H1 (cell line): ENCODE measurements around the gene SLC22A15. TPM values are rescaled to one million over a fixed set of nuclear protein-coding genes. Genes with fewer than 3 reads are reported as not detected.

Experiments
- CTCF ChIA-PET: fragments of 300-600 bp; sonication (Branson Sonifier 250); formaldehyde crosslinking; loops from one replicate; lab custom pipeline; 2021; ENCODE audit not compliant: partially characterized antibody; lab: Charles Lee
- POLR2A ChIA-PET: fragments of 300-600 bp; sonication (Branson Sonifier 250); formaldehyde crosslinking; loops from one replicate; lab custom pipeline; 2021; ENCODE audit warnings: inconsistent platforms; ENCODE audit not compliant: partially characterized antibody; lab: Charles Lee
- DNase-seq, 2 experiments: peaks; one replicate each; pipeline versions ENCODE4 v3.0.0 to v3.0.0-alpha.2; 2010 to 2022; ENCODE audit warnings: low spot score in 2 of 2, low read depth in 1 of 2, mixed read lengths in 1 of 2
- FAIRE-seq: peaks from 2 replicates; lab custom pipeline; 2011; peaks lifted over from hg19 to GRCh38; lab: Jason Lieb, UNC
- H2AFZ ChIP-seq: 2 replicates; pipeline ENCODE4 v1.8.1; 2012; ENCODE audit warnings: low read length, inconsistent platforms
- H2AK5ac ChIP-seq: 2 replicates; pipeline ENCODE4 v1.6.1; 2013; ENCODE audit warnings: low read depth, low read length
- H2BK120ac ChIP-seq: replicated peaks from 2 replicates; pipeline ENCODE3; 2013; ENCODE audit warnings: low read depth, low read length, inconsistent platforms
- H2BK12ac ChIP-seq: 2 replicates; pipeline ENCODE4 v1.6.1; 2013; ENCODE audit warnings: low read depth, low read length
- H2BK15ac ChIP-seq: 2 replicates; pipeline ENCODE4 v1.6.1; 2013; ENCODE audit warnings: low read length
- H2BK20ac ChIP-seq: 2 replicates; pipeline ENCODE4 v1.6.1; 2013; ENCODE audit warnings: low read length
- H2BK5ac ChIP-seq: 2 replicates; pipeline ENCODE4 v1.6.1; 2013; ENCODE audit warnings: low read depth, low read length
- H3K14ac ChIP-seq: 2 replicates; pipeline ENCODE4 v1.6.1; 2013; ENCODE audit warnings: inconsistent platforms; ENCODE audit not compliant: insufficient read length
- H3K18ac ChIP-seq: 2 replicates; pipeline ENCODE4 v1.6.1; 2013; ENCODE audit warnings: low read length; ENCODE audit errors: extremely low read depth
- H3K23ac ChIP-seq: 2 replicates; pipeline ENCODE4 v1.6.1; 2013; ENCODE audit warnings: inconsistent platforms; ENCODE audit not compliant: insufficient read length
- H3K23me2 ChIP-seq: 2 replicates; pipeline ENCODE4 v1.6.1; 2013; ENCODE audit warnings: low read depth, low read length
- H3K27ac ChIP-seq: 2 replicates; pipeline ENCODE4 v1.6.1; 2011; ENCODE audit warnings: low read depth, low read length, inconsistent platforms
- H3K27me3 ChIP-seq, 4 experiments: replicated peaks in 1 of 4; 1 replicate in 1 of 4; 2 replicates in 3 of 4; pipeline versions ENCODE4 v1.6.1 to v1.8.1; 2011 to 2013; ENCODE audit warnings: low read length in 3 of 4, mild to moderate bottlenecking in 3 of 4, inconsistent platforms in 2 of 4, mixed read lengths in 2 of 4, moderate library complexity in 1 of 4; ENCODE audit not compliant: control insufficient read depth in 3 of 4, insufficient read depth in 3 of 4; ENCODE audit errors: extremely low read depth in 1 of 4
- H3K36me3 ChIP-seq, 4 experiments: 2 replicates each; pipeline versions ENCODE4 v1.6.1 to v1.8.1; 2011 to 2013; ENCODE audit warnings: mild to moderate bottlenecking in 4 of 4, low read length in 3 of 4, moderate library complexity in 2 of 4, control low read depth in 1 of 4, inconsistent platforms in 1 of 4; ENCODE audit not compliant: insufficient read depth in 4 of 4, control insufficient read depth in 2 of 4
- H3K4ac ChIP-seq: replicated peaks from 2 replicates; pipeline ENCODE3; 2013; ENCODE audit warnings: low read length, low read depth, mixed read lengths, inconsistent platforms; ENCODE audit not compliant: insufficient read length
- H3K4me1 ChIP-seq, 4 experiments: replicated peaks in 1 of 4; 1 replicate in 1 of 4; 2 replicates in 3 of 4; pipeline versions ENCODE4 v1.6.1 to v1.8.1; 2011 to 2013; ENCODE audit warnings: low read length in 3 of 4, inconsistent platforms in 2 of 4, mixed read lengths in 1 of 4; ENCODE audit not compliant: insufficient read depth in 4 of 4, control insufficient read depth in 3 of 4
- H3K4me2 ChIP-seq, 2 experiments: 2 replicates each; pipeline versions ENCODE4 v1.6.1 to v1.8.1; 2011 to 2013; ENCODE audit warnings: low read depth in 2 of 2, low read length in 2 of 2, control low read depth in 1 of 2, inconsistent platforms in 1 of 2, mild to moderate bottlenecking in 1 of 2; ENCODE audit not compliant: insufficient read depth in 1 of 2
- H3K4me3 ChIP-seq, 4 experiments: fragments of 200-600, 300-600 bp in 1 of 4; sonication (generic), shearing (Covaris generic), sonication (Bioruptor Twin) in 1 of 4; 2 replicates each; pipeline versions ENCODE4 v1.5.1 to v1.8.1; 2011 to 2016; ENCODE audit warnings: low read length in 4 of 4, low read depth in 3 of 4, control low read depth in 2 of 4, inconsistent platforms in 2 of 4, mild to moderate bottlenecking in 2 of 4, mixed read lengths in 1 of 4, moderate library complexity in 1 of 4; ENCODE audit not compliant: insufficient read depth in 2 of 4; ENCODE audit errors: extremely low read depth in 1 of 4
- H3K56ac ChIP-seq: replicated peaks from 2 replicates; pipeline ENCODE3; 2013; ENCODE audit warnings: low read depth, mild to moderate bottlenecking, mixed read lengths, low read length, inconsistent platforms; ENCODE audit not compliant: insufficient read length
- H3K79me1 ChIP-seq: 2 replicates; pipeline ENCODE4 v1.6.1; 2013; ENCODE audit warnings: low read depth, low read length, control low read depth
- H3K79me2 ChIP-seq, 2 experiments: 2 replicates each; pipeline versions ENCODE4 v1.6.1 to v1.8.1; 2012 to 2013; ENCODE audit warnings: low read length in 2 of 2, mild to moderate bottlenecking in 2 of 2, inconsistent platforms in 1 of 2; ENCODE audit not compliant: insufficient read depth in 2 of 2, control insufficient read depth in 1 of 2
- H3K9ac ChIP-seq, 4 experiments: replicated peaks in 1 of 4; 1 replicate in 1 of 4; 2 replicates in 3 of 4; pipeline versions ENCODE4 v1.6.1 to v1.8.1; 2011 to 2013; ENCODE audit warnings: low read depth in 3 of 4, low read length in 3 of 4, control low read depth in 2 of 4, mild to moderate bottlenecking in 2 of 4, moderate library complexity in 2 of 4, inconsistent platforms in 1 of 4; ENCODE audit errors: extremely low read depth in 1 of 4
- H3K9me3 ChIP-seq, 2 experiments: 2 replicates each; pipeline versions ENCODE4 v1.6.1 to v1.8.1; 2012 to 2013; ENCODE audit warnings: mild to moderate bottlenecking in 2 of 2, moderate library complexity in 2 of 2, control low read depth in 1 of 2, inconsistent platforms in 1 of 2, low read depth in 1 of 2, low read length in 1 of 2, mixed read lengths in 1 of 2; ENCODE audit not compliant: insufficient read depth in 2 of 2
- H4K20me1 ChIP-seq, 2 experiments: replicated peaks in 1 of 2; 2 replicates each; pipeline versions ENCODE3 to v1.8.1; 2011 to 2013; ENCODE audit warnings: inconsistent platforms in 2 of 2, low read length in 2 of 2, mild to moderate bottlenecking in 1 of 2; ENCODE audit not compliant: insufficient read depth in 2 of 2, control insufficient read depth in 1 of 2
- H4K5ac ChIP-seq: 2 replicates; pipeline ENCODE4 v1.6.1; 2013; ENCODE audit warnings: low read length, low read depth, mixed read lengths, inconsistent platforms; ENCODE audit not compliant: insufficient read length
- H4K8ac ChIP-seq: 2 replicates; pipeline ENCODE4 v1.8.0; 2013; ENCODE audit warnings: mild to moderate bottlenecking, moderate library complexity, low read length, inconsistent platforms; ENCODE audit not compliant: insufficient read depth; ENCODE audit errors: extremely low read depth
- H4K91ac ChIP-seq: replicated peaks from 2 replicates; pipeline ENCODE3; 2013; ENCODE audit warnings: low read length, mixed read lengths, inconsistent platforms; ENCODE audit not compliant: insufficient read length
- BACH1 ChIP-seq: IDR thresholded peaks from 2 replicates; pipeline ENCODE4 v1.6.1; 2012; ENCODE audit warnings: low read length, improper control_type of control experiment
- HDAC2 ChIP-seq, 2 experiments: fragments of 300-600 bp in 1 of 2; sonication (generic) in 1 of 2; IDR thresholded peaks; 2 replicates each; pipeline ENCODE4 v1.6.1; 2011 to 2012; ENCODE audit warnings: low read depth in 2 of 2, low read length in 2 of 2, mild to moderate bottlenecking in 2 of 2, moderate library complexity in 2 of 2, borderline replicate concordance in 1 of 2, inconsistent platforms in 1 of 2
- RNF2 ChIP-seq: fragments of 200-900, 300-1000 bp; sonication (generic); IDR thresholded peaks from 2 replicates; pipeline ENCODE4 v1.7.1; 2016; ENCODE audit warnings: borderline replicate concordance, low read depth, mild to moderate bottlenecking, antibody characterized with exemption, low read length; ENCODE audit not compliant: poor library complexity, severe bottlenecking; ENCODE audit errors: missing control alignments
- RXRA ChIP-seq: IDR thresholded peaks from 2 replicates; pipeline ENCODE4 v1.6.1; 2011; ENCODE audit warnings: low read depth, mild to moderate bottlenecking, low read length, moderate library complexity; ENCODE audit not compliant: insufficient read depth
- WGBS, 2 experiments: shearing (Covaris generic) in 1 of 2; methylation state at CpG; one replicate each; pipeline versions ENCODE4 v1.1.6 to v1.1.7; 2013 to 2015; ENCODE audit warnings: low lambda C conversion rate in 2 of 2, mixed read lengths in 2 of 2, inconsistent platforms in 1 of 2, low coverage in 1 of 2, missing lambda C conversion rate in 1 of 2; ENCODE audit not compliant: insufficient replicate concordance in 2 of 2, insufficient coverage in 1 of 2, insufficient read length in 1 of 2; ENCODE audit errors: extremely low coverage in 1 of 2, missing lambda C conversion rate in 1 of 2; 5-methylcytosine and 5-hydroxymethylcytosine counted together
- polyA plus RNA-seq, 7 experiments: library from polyadenylated mRNA; depleted of rRNA in 3 of 7; stranded (reverse) in 5 of 7; unstranded in 2 of 7; fragments of >200 nt in 5 of 7; fragments of 200-250 nt in 2 of 7; gene quantifications; 1 replicate in 5 of 7; 2 replicates in 1 of 7; 4 replicates in 1 of 7; pipeline versions ENCODE4 v1.2.1 to v1.2.3, GENCODE V29; 2011 to 2013; ENCODE audit warnings: missing spikeins in 2 of 7, mixed read lengths in 2 of 7
- total RNA-seq: library from RNA; stranded (reverse); fragmentation: NEBNext Ultra II Directional; extraction: Animal tissue kit (Norgen Biotek cat#: 25700); gene quantifications from 2 replicates; pipeline ENCODE4 v1.2.1, GENCODE V29; 2021

SLC22A15 gene
- total and polyA plus RNA-seq, 2 of the 8 experiments (the other 6 are each of a cell fraction or from before 2014, with no cell fraction given) = 3.2 to 3.3 TPM

DNA sequence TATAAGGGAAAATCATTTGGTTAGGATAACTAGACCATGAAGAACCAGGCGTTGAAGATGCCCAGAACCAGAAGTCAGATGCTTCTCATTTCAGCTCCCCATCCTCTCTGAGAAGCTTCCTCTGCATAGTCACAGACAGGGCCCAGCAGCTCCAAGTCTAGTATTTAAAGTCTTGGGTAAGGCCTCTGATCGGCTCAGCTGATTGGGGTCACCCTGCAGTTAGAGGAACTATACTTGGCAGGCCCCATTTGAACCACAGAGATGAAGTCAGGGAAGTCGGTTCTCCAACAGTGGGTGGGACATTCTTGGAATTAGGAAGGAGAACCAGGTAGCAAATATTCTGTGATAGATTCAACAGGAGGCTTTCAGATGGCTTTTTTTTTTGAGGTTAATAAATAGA, 48.3 kb downstream of the SLC22A15 start:
- no peaks in the 10 kb centered on the region for H3K27me3 ChIP-seq
- H3K56ac ChIP-seq = no peak overlapping the region
- no peak overlapping the region for H3K27ac ChIP-seq
- H3K23me2 ChIP-seq = no peaks in the 10 kb centered on the region
- no peak overlapping the region for H4K8ac ChIP-seq
- TF ChIP-seq BACH1 = no peak
- no peak for TF ChIP-seq HDAC2 (IDR thresholded peaks at IDR 0.05; ENCODE audit: borderline replicate concordance in 1 of 2, low read depth in 2 of 2, low read length in 2 of 2)
- no peak for TF ChIP-seq RXRA
- no peak for TF ChIP-seq RNF2
- H3K9ac ChIP-seq = no peak overlapping the region
- peaks cover 0 to 2% (median 0%) of the 10 kb centered on the region in 4 experiments; a peak in 2 of 8 replicates for H3K36me3 ChIP-seq
- ChIA-PET POLR2A (no interaction called here), CTCF (interaction anchor here (1.5 to 2.5 kb wide), 3 partner anchors 9 to 318 kb away, joined by 4 to 10 read pairs (median 5); no protein-coding TSS in a partner anchor)
- no peak overlapping the region for H3K14ac ChIP-seq
- H2BK15ac ChIP-seq = no peak overlapping the region
- no peaks in the 10 kb centered on the region for H3K79me1 ChIP-seq
- H4K20me1 ChIP-seq = no peaks in the 10 kb centered on the region
- 64% methylated on average over 3 of the region's 3 CpGs; no CpG with 5 or more reads in 1 of the 2 experiments for WGBS, 2 experiments
- no peak overlapping the region for H3K18ac ChIP-seq
- H4K91ac ChIP-seq = no peak overlapping the region
- H3K4ac ChIP-seq = no peak overlapping the region
- FAIRE-seq = no peak
- no peaks in the 10 kb centered on the region for H3K9me3 ChIP-seq
- DNase-seq = no peak
- H2BK5ac ChIP-seq = no peak overlapping the region
- H2AK5ac ChIP-seq = no peak overlapping the region
- no peaks in the 10 kb centered on the region for H3K79me2 ChIP-seq
- no peak overlapping the region for H3K23ac ChIP-seq
- no peak overlapping the region for H2BK20ac ChIP-seq
- no peak overlapping the region for H3K4me2 ChIP-seq
- H2BK120ac ChIP-seq = no peak overlapping the region
- H2BK12ac ChIP-seq = no peak overlapping the region
- no peak overlapping the region for H2AFZ ChIP-seq
- H3K4me1 ChIP-seq = no peaks in the 10 kb centered on the region
- no peak overlapping the region for H3K4me3 ChIP-seq
- H4K5ac ChIP-seq = no peak overlapping the region
